Activated T-helper 1 cell treated with anti-CD3 and anti-CD28 coated beads, Interleukin-12 subunit alpha, Interleukin-12 subunit beta, Interleukin-2, Interleukin-4 antibody, amounts not matched to agents 30 ng/mL and 10 ng/mL and 1 ng/mL, durations not matched to agents 14 hours and 24 hours and 36 hours (primary cell): ENCODE measurements around the gene DISC1. TPM values are rescaled to one million over a fixed set of nuclear protein-coding genes. Genes with fewer than 3 reads are reported as not detected.
"Not testable (repeated sequence)": the region's sequence is repeated elsewhere in the genome, so short reads cannot be mapped to it uniquely, and the experiment has no call there.

Source experiments
- DNase-seq: peaks from one replicate; pipeline ENCODE4 v3.0.0; 2021; ENCODE audit warnings: low spot score
- H3K27ac Mint-ChIP-seq: one replicate; pipeline ENCODE4 v1.8.0; 2021; ENCODE audit warnings: mild to moderate bottlenecking, mixed read lengths
- H3K27me3 Mint-ChIP-seq: one replicate; pipeline ENCODE4 v1.8.0; 2022; ENCODE audit warnings: mild to moderate bottlenecking, moderate library complexity, mixed read lengths; ENCODE audit not compliant: insufficient read depth
- H3K36me3 Mint-ChIP-seq: one replicate; pipeline ENCODE4 v1.8.0; 2021; ENCODE audit warnings: low read depth, mixed read lengths
- H3K4me1 Mint-ChIP-seq: one replicate; pipeline ENCODE4 v1.8.0; 2021; ENCODE audit warnings: low read depth, mixed read lengths
- H3K4me3 Mint-ChIP-seq: one replicate; pipeline ENCODE4 v1.8.0; 2021; ENCODE audit warnings: mild to moderate bottlenecking, moderate library complexity, mixed read lengths
- H3K9me3 Mint-ChIP-seq: one replicate; pipeline ENCODE4 v1.8.0; 2021; ENCODE audit warnings: mixed read lengths
- intact Hi-C: fragments of 100-400 bp; cut with micrococcal nuclease; formaldehyde crosslinking; loops from one replicate; pipeline ENCODE4 v1.15.1; 2024
- total RNA-seq: library from RNA; stranded (reverse); gene quantifications from 2 replicates; pipeline ENCODE4 v1.2.3, GENCODE V29; 2022

The DISC1 gene
- total RNA-seq, 1 donor from 2014 or later: 3.3 TPM

- Mint-ChIP-seq H3K4me1 (peaks cover 20% of the 10 kb centered on the region), H3K27ac (no peak overlapping the region), H3K27me3 (peaks cover 4% of the 10 kb centered on the region), H3K36me3 (peaks cover 7% of the 10 kb centered on the region), H3K9me3 (peaks cover 3% of the 10 kb centered on the region), H3K4me3 (no peak overlapping the region)
- intact Hi-C loops: no loop called here
- DNase-seq: no peak
These were observed 340.4 kb downstream of the DISC1 start for GRCh38 chr1:231966983-231967382.

DNA sequence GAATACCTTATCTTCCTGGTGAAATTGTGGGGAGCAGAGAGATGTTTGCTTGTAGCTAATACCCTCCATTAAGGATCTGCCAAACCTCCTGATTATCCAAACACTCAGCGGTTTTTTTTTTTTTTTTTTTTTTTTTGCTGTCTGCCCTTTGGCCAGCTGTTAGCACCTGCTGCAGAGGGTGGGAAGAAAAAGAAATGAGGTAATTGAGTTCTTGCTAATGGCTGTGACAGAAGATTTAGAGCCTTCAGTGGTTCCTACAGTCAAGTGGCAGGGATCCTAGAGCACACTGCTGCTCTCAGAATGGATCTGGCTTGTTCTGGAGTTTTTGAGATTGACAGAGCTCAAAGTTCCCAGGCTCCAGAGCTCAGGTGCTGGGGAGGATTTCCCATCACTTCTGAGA, 342.5 kb downstream of the DISC1 start:
- no peak for DNase-seq

GRCh38 chr1:231969761-231970160, 343.2 kb downstream of the DISC1 start:
- H3K27ac Mint-ChIP-seq, DNase-seq, H3K27me3 Mint-ChIP-seq, H3K4me3 Mint-ChIP-seq, H3K9me3 Mint-ChIP-seq, H3K36me3 Mint-ChIP-seq: not testable (repeated sequence)
- peaks cover 42% of the 10 kb centered on the region for H3K4me1 Mint-ChIP-seq
- intact Hi-C loops: loop anchor here (5.0 to 10.0 kb wide), 5 partner anchors 155 to 1438 kb away; no protein-coding TSS in a partner anchor

More for the DNA sequence above, 342.5 kb downstream of the DISC1 start:
- intact Hi-C loops: no loop called here
- peaks cover 39% of the 10 kb centered on the region for H3K4me1 Mint-ChIP-seq
- peaks cover 7% of the 10 kb centered on the region for H3K36me3 Mint-ChIP-seq
- H3K4me3 Mint-ChIP-seq: no peak overlapping the region
- peaks cover 3% of the 10 kb centered on the region for H3K9me3 Mint-ChIP-seq
- peaks cover 4% of the 10 kb centered on the region for H3K27me3 Mint-ChIP-seq
- no peak overlapping the region for H3K27ac Mint-ChIP-seq

DNA sequence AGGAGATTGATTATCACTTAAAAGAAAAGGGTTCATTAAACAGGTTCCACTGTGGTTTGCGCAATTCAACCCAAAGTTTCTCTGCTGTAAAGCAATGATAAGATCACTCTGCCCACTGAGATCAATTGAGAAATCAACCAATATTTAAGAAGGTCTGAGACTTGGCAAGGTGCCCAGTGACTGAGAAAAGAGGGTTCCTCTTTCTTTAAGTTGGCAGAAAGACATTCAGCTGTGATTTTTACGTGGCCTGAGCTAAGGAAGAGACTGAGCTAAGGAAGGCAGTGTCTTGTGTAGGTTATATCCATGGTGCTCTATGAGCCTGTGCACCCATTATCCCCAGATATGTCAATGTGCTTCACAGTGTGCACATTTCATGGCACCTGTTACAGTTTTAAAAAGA, 344.1 kb downstream of the DISC1 start:
- peaks cover 42% of the 10 kb centered on the region for H3K4me1 Mint-ChIP-seq
- H3K36me3 Mint-ChIP-seq: peaks cover 9% of the 10 kb centered on the region
- no peak overlapping the region for H3K4me3 Mint-ChIP-seq
- H3K9me3 Mint-ChIP-seq: peaks cover 3% of the 10 kb centered on the region
- DNase-seq: no peak
- intact Hi-C loops: loop anchor here (5.0 to 10.0 kb wide), 5 partner anchors 154 to 1437 kb away; no protein-coding TSS in a partner anchor
- peaks cover 4% of the 10 kb centered on the region for H3K27me3 Mint-ChIP-seq
- no peak overlapping the region for H3K27ac Mint-ChIP-seq

- Mint-ChIP-seq H3K4me1 (peaks cover 42% of the 10 kb centered on the region), H3K27me3 (peaks cover 2% of the 10 kb centered on the region), H3K4me3 (no peak overlapping the region), H3K9me3 (peaks cover 3% of the 10 kb centered on the region), H3K27ac (no peak overlapping the region), H3K36me3 (peaks cover 9% of the 10 kb centered on the region)
- DNase-seq: no peak
- intact Hi-C loops: loop anchor here (5.0 to 10.0 kb wide), 5 partner anchors 153 to 1436 kb away; no protein-coding TSS in a partner anchor
These were observed 345.0 kb downstream of the DISC1 start for GRCh38 chr1:231971397-231972110.

GRCh38 chr1:231972111-231972445, 345.5 kb downstream of the DISC1 start:
- intact Hi-C loops: loop anchor here (5.0 to 10.0 kb wide), 5 partner anchors 153 to 1435 kb away; no protein-coding TSS in a partner anchor
- Mint-ChIP-seq H3K27ac (no peak overlapping the region), H3K27me3 (peaks cover 2% of the 10 kb centered on the region), H3K4me1 (peaks cover 42% of the 10 kb centered on the region), H3K36me3 (peaks cover 8% of the 10 kb centered on the region), H3K9me3 (peaks cover 6% of the 10 kb centered on the region), H3K4me3 (no peak overlapping the region)
- DNase-seq: no peak

DNA sequence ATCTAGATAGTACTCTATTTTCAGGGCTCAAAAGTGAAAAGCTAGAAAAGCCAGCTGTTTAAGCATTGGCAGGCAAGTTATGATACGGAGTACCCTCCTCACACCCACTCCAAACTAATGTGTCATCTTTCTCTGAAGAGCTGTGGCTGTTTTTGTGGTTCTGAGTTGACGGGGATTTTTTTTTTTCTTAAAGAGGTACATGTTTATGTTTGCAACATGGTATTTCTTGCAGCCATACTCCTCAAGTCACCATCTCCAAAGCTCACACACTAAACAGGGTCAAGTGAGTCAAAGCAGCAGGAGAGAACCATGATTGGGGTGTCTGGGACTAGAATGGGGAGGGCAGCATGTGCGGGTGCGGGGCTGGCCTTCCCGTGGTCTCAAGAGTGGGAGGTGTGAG, 347.2 kb downstream of the DISC1 start:
- Mint-ChIP-seq H3K27me3 (peaks cover 3% of the 10 kb centered on the region), H3K9me3 (peaks cover 13% of the 10 kb centered on the region), H3K4me1 (peaks cover 42% of the 10 kb centered on the region), H3K4me3 (peak overlapping the region; percentile 27), H3K36me3 (peaks cover 12% of the 10 kb centered on the region), H3K27ac (peak overlapping the region; percentile 70)
- intact Hi-C loops: loop anchor here (2.0 to 10.0 kb wide), 6 partner anchors 55 to 1433 kb away; no protein-coding TSS in a partner anchor
- DNase-seq: peak; percentile 14

DNA sequence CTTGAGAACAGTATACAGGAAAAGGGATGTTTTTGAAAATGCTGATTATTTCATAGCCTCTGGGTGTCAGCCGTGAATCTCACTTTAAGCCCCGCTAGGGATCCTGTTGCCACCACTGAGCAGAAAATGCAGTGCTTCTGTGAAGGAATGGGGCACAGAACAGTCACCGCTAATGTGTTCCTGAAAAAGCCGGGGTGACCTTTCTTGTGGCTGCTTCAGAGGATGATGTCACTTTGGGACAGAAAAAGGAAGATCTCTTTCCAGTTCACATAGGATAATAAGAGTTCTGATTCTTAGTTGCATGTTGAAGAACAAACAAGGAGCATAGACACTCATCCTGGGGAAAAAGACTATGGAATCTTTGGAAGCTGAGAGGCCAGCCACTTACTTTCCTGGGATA, 349.6 kb downstream of the DISC1 start:
- intact Hi-C loops: loop anchor here (10.0 kb wide), 1 partner anchor 149 kb away; no protein-coding TSS in a partner anchor
- no peak overlapping the region for H3K4me3 Mint-ChIP-seq
- H3K9me3 Mint-ChIP-seq: peaks cover 10% of the 10 kb centered on the region
- DNase-seq: no peak
- peaks cover 3% of the 10 kb centered on the region for H3K27me3 Mint-ChIP-seq
- H3K4me1 Mint-ChIP-seq: peaks cover 29% of the 10 kb centered on the region
- peaks cover 7% of the 10 kb centered on the region for H3K36me3 Mint-ChIP-seq
- H3K27ac Mint-ChIP-seq: no peak overlapping the region

GRCh38 chr1:231981675-231982074, 355.1 kb downstream of the DISC1 start:
- Mint-ChIP-seq H3K9me3 (peaks cover 10% of the 10 kb centered on the region), H3K27ac (no peak overlapping the region), H3K36me3 (peaks cover 4% of the 10 kb centered on the region), H3K4me3 (no peak overlapping the region), H3K4me1 (no peaks in the 10 kb centered on the region), H3K27me3 (peaks cover 6% of the 10 kb centered on the region)
- no peak for DNase-seq
- intact Hi-C loops: loop anchor here (5.0 kb wide), 1 partner anchor 114 kb away; no protein-coding TSS in a partner anchor

DNA sequence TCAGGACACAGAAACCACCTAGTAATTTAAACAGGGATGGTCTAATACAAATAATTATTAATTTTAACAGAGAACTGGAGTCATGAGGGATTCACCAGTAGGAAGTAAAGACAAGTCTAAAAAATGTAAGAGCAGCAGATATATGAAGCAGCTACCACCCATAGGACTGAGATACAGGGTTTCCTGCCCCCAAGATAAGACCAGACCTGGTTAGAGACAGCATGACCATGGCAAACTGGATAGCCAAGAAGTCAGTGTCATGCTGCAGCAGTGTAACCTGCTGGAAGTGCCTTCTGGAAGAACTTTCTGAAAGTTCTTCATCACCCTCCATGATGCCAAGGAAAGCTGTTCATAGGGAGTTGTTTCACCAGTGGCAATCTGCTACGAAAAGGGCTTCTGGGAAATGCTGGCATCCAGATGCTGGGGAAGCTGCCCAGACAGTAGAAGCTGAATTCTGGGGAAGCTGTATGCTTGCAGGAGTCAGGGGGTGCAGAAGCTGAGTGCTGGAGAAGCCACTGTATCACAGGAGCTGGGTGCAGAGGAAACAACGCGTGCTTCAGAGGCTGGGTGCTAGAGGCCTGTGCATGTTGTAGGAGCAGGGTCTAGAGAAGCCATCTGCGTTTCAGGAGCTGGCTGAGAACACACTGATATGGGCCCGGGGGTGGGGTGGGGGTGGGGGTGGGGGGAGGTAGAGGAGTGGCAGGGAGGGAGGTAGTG, 356.4 kb downstream of the DISC1 start:
- DNase-seq: no peak
- no peak overlapping the region for H3K27ac Mint-ChIP-seq
- H3K4me1 Mint-ChIP-seq: no peaks in the 10 kb centered on the region
- peaks cover 3% of the 10 kb centered on the region for H3K27me3 Mint-ChIP-seq
- peaks cover under 1% of the 10 kb centered on the region for H3K9me3 Mint-ChIP-seq
- H3K4me3 Mint-ChIP-seq: no peak overlapping the region
- no peaks in the 10 kb centered on the region for H3K36me3 Mint-ChIP-seq
- intact Hi-C loops: loop anchor here (5.0 kb wide), 1 partner anchor 116 kb away; no protein-coding TSS in a partner anchor

DNA sequence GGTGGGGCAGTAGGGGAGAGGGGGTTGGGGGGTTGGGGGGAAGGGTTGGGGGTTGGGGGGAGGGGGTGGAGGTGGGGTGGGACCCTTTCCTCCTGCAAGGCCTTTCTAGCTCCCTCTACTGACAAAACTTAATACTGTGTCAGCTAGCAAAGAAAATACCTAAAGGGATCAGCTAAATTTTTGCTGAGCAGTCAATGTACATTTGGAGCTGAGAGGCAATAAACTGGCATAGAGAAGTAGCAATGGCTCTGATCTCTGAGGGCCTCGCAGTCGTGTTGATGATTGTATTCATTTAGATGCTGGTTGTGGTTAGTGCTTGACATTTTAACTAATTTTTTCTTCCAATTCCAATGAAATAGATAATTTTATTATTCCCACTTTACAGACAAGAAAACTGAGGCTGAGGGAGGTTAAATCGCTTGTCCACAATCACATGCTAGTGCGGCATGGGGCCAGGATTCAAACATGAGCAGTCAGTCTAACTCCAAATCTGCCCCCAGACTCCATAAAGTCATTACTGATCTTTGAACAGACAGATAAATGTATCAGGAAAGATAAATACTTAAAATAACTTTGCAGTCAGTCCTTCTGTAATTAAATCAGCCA, 357.1 kb downstream of the DISC1 start:
- Mint-ChIP-seq H3K36me3 (no peaks in the 10 kb centered on the region), H3K27me3 (peaks cover 3% of the 10 kb centered on the region), H3K9me3 (no peaks in the 10 kb centered on the region), H3K27ac (no peak overlapping the region), H3K4me3 (no peak overlapping the region), H3K4me1 (no peaks in the 10 kb centered on the region)
- intact Hi-C loops: loop anchor here (5.0 kb wide), 1 partner anchor 116 kb away; no protein-coding TSS in a partner anchor
- DNase-seq: no peak

DNA sequence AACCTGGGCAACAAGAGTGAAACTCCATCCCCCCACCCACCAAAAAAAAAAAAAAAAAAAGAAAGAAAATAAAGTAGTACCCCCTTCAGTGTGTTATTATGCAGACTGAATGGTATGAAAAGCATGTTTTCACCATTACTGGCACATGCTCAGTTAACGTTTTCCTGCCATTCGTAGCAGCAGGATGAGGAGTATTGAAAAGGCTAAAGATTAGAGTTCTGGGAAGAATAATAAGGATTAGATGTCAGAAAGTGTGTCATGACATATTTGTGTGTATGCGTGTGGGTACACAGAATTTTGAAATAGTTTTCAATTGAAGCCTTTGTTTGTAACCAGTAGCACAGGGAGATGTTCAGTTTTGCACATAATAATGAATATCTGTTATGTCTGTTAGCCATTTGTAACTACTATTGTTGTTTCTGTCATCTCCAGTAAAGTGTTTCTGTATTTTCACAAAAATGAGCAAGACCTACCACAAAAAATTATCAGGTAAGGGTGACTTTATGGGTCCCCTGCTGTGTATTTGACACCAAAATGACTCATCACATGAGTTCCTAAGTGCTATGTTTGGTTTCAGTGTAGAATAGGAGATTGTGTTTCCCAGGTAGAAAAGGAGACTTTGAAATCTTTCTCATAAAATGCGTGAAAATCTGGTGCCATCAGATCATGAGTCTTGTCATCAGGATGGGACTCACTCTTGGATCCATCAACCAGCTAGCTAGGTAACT, 358.9 kb downstream of the DISC1 start:
- H3K27me3 Mint-ChIP-seq: peaks cover 3% of the 10 kb centered on the region
- no peaks in the 10 kb centered on the region for H3K4me1 Mint-ChIP-seq
- H3K36me3 Mint-ChIP-seq: no peaks in the 10 kb centered on the region
- H3K4me3 Mint-ChIP-seq: no peak overlapping the region
- H3K27ac Mint-ChIP-seq: no peak overlapping the region
- DNase-seq: no peak
- H3K9me3 Mint-ChIP-seq: no peaks in the 10 kb centered on the region
- intact Hi-C loops: no loop called here
